Adrenal gland (tissue), 5 donors: ENCODE data around the gene PYGB.

Source experiments
- POLR2A ChIP-seq, 2 donors: fragments of 450-650 bp; IDR thresholded peaks; one replicate each; pipeline ENCODE4 v1.6.1; 2017; ENCODE audit warnings: antibody characterized with exemption in 2 of 2, mild to moderate bottlenecking in 2 of 2, moderate library complexity in 1 of 2
- TF ChIP-seq, protein P1 (sequence below), 6 experiments: fragments of 450-650 bp in 4 of 6; fragments of 200-600 bp in 2 of 6; sonication (generic) in 1 of 6; IDR thresholded peaks; 1 replicate in 5 of 6; 2 replicates in 1 of 6; pipeline versions ENCODE4 v1.5.1 to v1.8.0; 2016 to 2021; ENCODE audit warnings: antibody characterized with exemption in 6 of 6, mild to moderate bottlenecking in 2 of 6, moderate library complexity in 1 of 6
- donor health status: DM: no; HTN: no; CAD: no.

DNA sequence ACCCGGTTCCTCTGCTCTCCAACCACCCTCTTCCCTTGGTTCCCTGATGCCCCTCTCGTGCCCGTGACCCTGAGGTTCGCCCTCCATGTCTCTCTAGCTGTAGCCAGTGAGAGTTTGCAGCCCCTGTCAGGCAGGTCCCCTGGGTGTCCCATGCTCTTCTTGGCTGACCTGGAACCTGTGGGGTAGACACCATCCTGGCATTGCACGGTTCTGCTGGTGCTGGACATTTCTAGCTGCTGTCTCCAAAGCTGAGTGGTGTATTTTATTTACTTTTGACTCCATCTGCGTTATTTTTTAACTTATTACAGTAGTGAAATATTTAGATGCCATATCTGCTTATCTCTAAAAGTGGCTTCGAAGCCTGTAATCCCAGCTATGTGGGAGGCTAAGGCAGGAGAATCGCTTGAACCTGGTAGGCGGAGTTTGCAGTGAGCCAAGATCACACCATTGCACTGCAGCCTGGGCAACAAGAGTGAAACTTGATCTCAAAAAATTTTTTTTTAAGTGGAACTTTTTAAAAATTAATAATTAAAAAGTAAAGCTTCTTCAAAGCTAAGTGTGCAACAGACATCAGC is 39.8 kb upstream of the PYGB start:
- TF ChIP-seq, protein P1, sequence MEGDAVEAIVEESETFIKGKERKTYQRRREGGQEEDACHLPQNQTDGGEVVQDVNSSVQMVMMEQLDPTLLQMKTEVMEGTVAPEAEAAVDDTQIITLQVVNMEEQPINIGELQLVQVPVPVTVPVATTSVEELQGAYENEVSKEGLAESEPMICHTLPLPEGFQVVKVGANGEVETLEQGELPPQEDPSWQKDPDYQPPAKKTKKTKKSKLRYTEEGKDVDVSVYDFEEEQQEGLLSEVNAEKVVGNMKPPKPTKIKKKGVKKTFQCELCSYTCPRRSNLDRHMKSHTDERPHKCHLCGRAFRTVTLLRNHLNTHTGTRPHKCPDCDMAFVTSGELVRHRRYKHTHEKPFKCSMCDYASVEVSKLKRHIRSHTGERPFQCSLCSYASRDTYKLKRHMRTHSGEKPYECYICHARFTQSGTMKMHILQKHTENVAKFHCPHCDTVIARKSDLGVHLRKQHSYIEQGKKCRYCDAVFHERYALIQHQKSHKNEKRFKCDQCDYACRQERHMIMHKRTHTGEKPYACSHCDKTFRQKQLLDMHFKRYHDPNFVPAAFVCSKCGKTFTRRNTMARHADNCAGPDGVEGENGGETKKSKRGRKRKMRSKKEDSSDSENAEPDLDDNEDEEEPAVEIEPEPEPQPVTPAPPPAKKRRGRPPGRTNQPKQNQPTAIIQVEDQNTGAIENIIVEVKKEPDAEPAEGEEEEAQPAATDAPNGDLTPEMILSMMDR (IDR thresholded peaks at IDR 0.05) = no peak
- no peak for TF ChIP-seq POLR2A (IDR thresholded peaks at IDR 0.05)
